ENCODE measurements around the gene CRISPLD2. TPM values are rescaled to one million over a fixed set of nuclear protein-coding genes. Genes with fewer than 3 reads are reported as not detected.

Gene CRISPLD2
- total RNA-seq, 1 donor = 40.2 TPM

GRCh38 chr16:84790301-84790700 is 29.5 kb upstream of the CRISPLD2 start:
- Histone ChIP-seq H3K4me3 (ENCODE audit: insufficient read depth, low read length) (no peak overlapping the region), H3K36me3 (ENCODE audit: insufficient read depth, low read length) (no peaks in the 10 kb centered on the region), H3K9me3 (ENCODE audit: low read depth, low read length) (no peaks in the 10 kb centered on the region), H3K27me3 (ENCODE audit: insufficient read depth, low read length) (no peaks in the 10 kb centered on the region), H3K4me1 (ENCODE audit: insufficient read depth, low read length) (peaks cover 16% of the 10 kb centered on the region), H3K27ac (ENCODE audit: low read depth, low read length) (peak overlapping the region; percentile 17), H4K20me1 (ENCODE audit: insufficient read depth, low read length) (no peaks in the 10 kb centered on the region), H2AFZ (ENCODE audit: low read length) (no peak overlapping the region), H3K79me2 (ENCODE audit: insufficient read depth, low read length) (no peaks in the 10 kb centered on the region), H3K4me2 (ENCODE audit: insufficient read depth, low read length) (no peak overlapping the region)
- TF ChIP-seq CTCF (IDR thresholded peaks at IDR 0.05; ENCODE audit: extremely low read depth, low read depth, low read length) = no peak
- no peak for DNase-seq (ENCODE audit: insufficient read length, low spot score, missing footprints)

GRCh38 chr16:84791088-84791487 is 28.7 kb upstream of the CRISPLD2 start:
- Histone ChIP-seq H2AFZ (ENCODE audit: low read length) (no peak overlapping the region), H3K27me3 (ENCODE audit: insufficient read depth, low read length) (no peaks in the 10 kb centered on the region), H3K4me2 (ENCODE audit: insufficient read depth, low read length) (peak overlapping the region; percentile 28), H4K20me1 (ENCODE audit: insufficient read depth, low read length) (no peaks in the 10 kb centered on the region), H3K9me3 (ENCODE audit: low read depth, low read length) (no peaks in the 10 kb centered on the region), H3K4me3 (ENCODE audit: insufficient read depth, low read length) (no peak overlapping the region), H3K4me1 (ENCODE audit: insufficient read depth, low read length) (peaks cover 19% of the 10 kb centered on the region), H3K27ac (ENCODE audit: low read depth, low read length) (peak overlapping the region; percentile 90), H3K79me2 (ENCODE audit: insufficient read depth, low read length) (no peaks in the 10 kb centered on the region), H3K36me3 (ENCODE audit: insufficient read depth, low read length) (no peaks in the 10 kb centered on the region)
- no peak for TF ChIP-seq CTCF (IDR thresholded peaks at IDR 0.05; ENCODE audit: extremely low read depth, low read depth, low read length)
- DNase-seq (ENCODE audit: insufficient read length, low spot score, missing footprints) = no peak

- no peaks in the 10 kb centered on the region for H3K27me3 ChIP-seq (ENCODE audit: insufficient read depth, low read length)
- TF ChIP-seq CTCF (IDR thresholded peaks at IDR 0.05; ENCODE audit: extremely low read depth, low read depth, low read length) = no peak
- no peaks in the 10 kb centered on the region for H3K79me2 ChIP-seq (ENCODE audit: insufficient read depth, low read length)
- no peak overlapping the region for H2AFZ ChIP-seq (ENCODE audit: low read length)
- H3K36me3 ChIP-seq (ENCODE audit: insufficient read depth, low read length) = no peaks in the 10 kb centered on the region
- peaks cover 19% of the 10 kb centered on the region for H3K4me1 ChIP-seq (ENCODE audit: insufficient read depth, low read length)
- H3K27ac ChIP-seq (ENCODE audit: low read depth, low read length) = peak overlapping the region; percentile 90
- H3K4me3 ChIP-seq (ENCODE audit: insufficient read depth, low read length) = no peak overlapping the region
- no peak for DNase-seq (ENCODE audit: insufficient read length, low spot score, missing footprints)
- no peaks in the 10 kb centered on the region for H4K20me1 ChIP-seq (ENCODE audit: insufficient read depth, low read length)
- H3K9me3 ChIP-seq (ENCODE audit: low read depth, low read length) = no peaks in the 10 kb centered on the region
- peak overlapping the region; percentile 28 for H3K4me2 ChIP-seq (ENCODE audit: insufficient read depth, low read length)
Observed at GRCh38 chr16:84791501-84791900, 28.3 kb upstream of the CRISPLD2 start.

- H3K4me1 ChIP-seq (ENCODE audit: insufficient read depth, low read length) = peaks cover 19% of the 10 kb centered on the region
- H3K9me3 ChIP-seq (ENCODE audit: low read depth, low read length) = no peaks in the 10 kb centered on the region
- H3K79me2 ChIP-seq (ENCODE audit: insufficient read depth, low read length) = no peaks in the 10 kb centered on the region
- H3K4me2 ChIP-seq (ENCODE audit: insufficient read depth, low read length) = no peak overlapping the region
- no peak overlapping the region for H3K4me3 ChIP-seq (ENCODE audit: insufficient read depth, low read length)
- H4K20me1 ChIP-seq (ENCODE audit: insufficient read depth, low read length) = no peaks in the 10 kb centered on the region
- DNase-seq (ENCODE audit: insufficient read length, low spot score, missing footprints) = no peak
- no peak overlapping the region for H2AFZ ChIP-seq (ENCODE audit: low read length)
- H3K27ac ChIP-seq (ENCODE audit: low read depth, low read length) = peak overlapping the region; percentile 91
- no peaks in the 10 kb centered on the region for H3K36me3 ChIP-seq (ENCODE audit: insufficient read depth, low read length)
- H3K27me3 ChIP-seq (ENCODE audit: insufficient read depth, low read length) = no peaks in the 10 kb centered on the region
- TF ChIP-seq CTCF (IDR thresholded peaks at IDR 0.05; ENCODE audit: extremely low read depth, low read depth, low read length) = no peak
Observed at GRCh38 chr16:84794186-84794585, 25.6 kb upstream of the CRISPLD2 start.
